HepG2 (cell line): ENCODE measurements around the gene COBL. TPM values are rescaled to one million over a fixed set of nuclear protein-coding genes. Genes with fewer than 3 reads are reported as not detected.

Experiments used
- BRCA1 ChIP-seq: sonication (generic); formaldehyde crosslinking; IDR thresholded peaks from 2 replicates; pipeline ENCODE4 v1.4.0; 2020; ENCODE audit warnings: missing genetic modification reagents
- KLF16 ChIP-seq, 2 experiments: sonication (generic) in 1 of 2; formaldehyde crosslinking in 1 of 2; IDR thresholded peaks; 2 replicates each; pipeline versions ENCODE4 v1.6.1 to v1.8.0; 2016 to 2023; ENCODE audit warnings: missing genetic modification reagents in 2 of 2, missing compliant biosample characterization in 1 of 2
- MAFF ChIP-seq: IDR thresholded peaks from 2 replicates; pipeline ENCODE4 v1.6.1; 2011; ENCODE audit warnings: low read depth, low read length, improper control_type of control experiment
- MTERF4 ChIP-seq: sonication (generic); formaldehyde crosslinking; IDR thresholded peaks from 2 replicates; pipeline ENCODE4 v1.8.0; 2023; ENCODE audit warnings: mild to moderate bottlenecking, missing genetic modification reagents
- NCOA2 ChIP-seq: sonication (generic); formaldehyde crosslinking; IDR thresholded peaks from 2 replicates; pipeline ENCODE4 v1.8.0; 2022; ENCODE audit warnings: inconsistent platforms
- RBM39 ChIP-seq: fragments of 200-400 bp; formaldehyde crosslinking; IDR thresholded peaks from one replicate; pipeline ENCODE4 v1.6.1; 2018; ENCODE audit warnings: antibody characterized with exemption, mild to moderate bottlenecking, low read depth, low read length; ENCODE audit not compliant: poor library complexity, severe bottlenecking
- REL ChIP-seq: sonication (generic); formaldehyde crosslinking; conservative IDR thresholded peaks from 2 replicates; pipeline ENCODE4 v1.8.0; 2022; ENCODE audit warnings: mild to moderate bottlenecking, missing genetic modification reagents, moderate library complexity
- SP2 ChIP-seq: sonication (generic); formaldehyde crosslinking; IDR thresholded peaks from 2 replicates; pipeline ENCODE4 v1.5.1; 2020; ENCODE audit warnings: mild to moderate bottlenecking, missing genetic modification reagents
- ZBTB14 ChIP-seq: sonication (generic); formaldehyde crosslinking; IDR thresholded peaks from 2 replicates; pipeline ENCODE4 v1.4.0; 2020; ENCODE audit warnings: missing genetic modification reagents
- ZBTB34 ChIP-seq: sonication (generic); formaldehyde crosslinking; IDR thresholded peaks from 2 replicates; pipeline ENCODE4 v1.8.0; 2022; ENCODE audit warnings: mild to moderate bottlenecking, missing genetic modification reagents
- ZFAT ChIP-seq: sonication (generic); formaldehyde crosslinking; conservative IDR thresholded peaks from 2 replicates; pipeline ENCODE4 v1.8.1; 2023; ENCODE audit warnings: missing genetic modification reagents, inconsistent platforms
- ZFP36 ChIP-seq: fragments of 150-350 bp; IDR thresholded peaks from 2 replicates; pipeline ENCODE4 v1.6.1; 2018; ENCODE audit warnings: borderline replicate concordance, low read length, low read depth; ENCODE audit not compliant: partially characterized antibody
- ZNF232 ChIP-seq: sonication (generic); formaldehyde crosslinking; IDR thresholded peaks from 2 replicates; pipeline ENCODE4 v1.4.0; 2020; ENCODE audit warnings: missing genetic modification reagents, borderline replicate concordance
- ZNF362 ChIP-seq: sonication (generic); formaldehyde crosslinking; IDR thresholded peaks from 2 replicates; pipeline ENCODE4 v1.4.0; 2020; ENCODE audit warnings: missing genetic modification reagents, mild to moderate bottlenecking, borderline replicate concordance
- ZNF496 ChIP-seq: sonication (generic); formaldehyde crosslinking; IDR thresholded peaks from 2 replicates; pipeline ENCODE4 v1.8.1; 2023; ENCODE audit warnings: mild to moderate bottlenecking, moderate library complexity, missing genetic modification reagents; ENCODE audit not compliant: insufficient replicate concordance
- ZNF577 ChIP-seq: sonication (generic); formaldehyde crosslinking; IDR thresholded peaks from 2 replicates; pipeline ENCODE4 v1.4.0; 2020; ENCODE audit warnings: mild to moderate bottlenecking, low read depth, missing genetic modification reagents, borderline replicate concordance
- ZNF747 ChIP-seq: sonication (generic); formaldehyde crosslinking; IDR thresholded peaks from 2 replicates; pipeline ENCODE4 v1.8.1; 2023; ENCODE audit warnings: missing genetic modification reagents, mild to moderate bottlenecking, borderline replicate concordance
- ZNF883 ChIP-seq: sonication (generic); formaldehyde crosslinking; IDR thresholded peaks from 2 replicates; pipeline ENCODE4 v1.5.1; 2020; ENCODE audit warnings: mild to moderate bottlenecking, missing genetic modification reagents; ENCODE audit errors: not compliant biosample characterization
- polyA plus RNA-seq, 8 experiments: library from polyadenylated mRNA; depleted of rRNA in 3 of 8; stranded (reverse) in 7 of 8; unstranded in 1 of 8; fragments of >200 nt; fragmentation: Illumina TruSeq in 4 of 8; extraction: Trizol in 4 of 8; gene quantifications; 2 replicates each; pipeline versions ENCODE4 v1.2.1 to v1.2.3, GENCODE V29; 2011 to 2016; ENCODE audit warnings: low read depth in 4 of 8, missing spikeins in 1 of 8, mixed read lengths in 1 of 8; ENCODE audit not compliant: insufficient read depth in 1 of 8
- total RNA-seq, 5 experiments: library from RNA; depleted of rRNA; stranded (reverse); fragments of >200 nt; fragmentation: Illumina TruSeq; extraction: Trizol; gene quantifications; 2 replicates each; pipeline ENCODE4 v1.2.3, GENCODE V29; 2016; ENCODE audit warnings: low read depth in 1 of 5
- TF ChIP-seq, protein P1 (sequence below): sonication (generic); formaldehyde crosslinking; IDR thresholded peaks from 2 replicates; pipeline ENCODE4 v1.8.1; 2022; ENCODE audit warnings: mild to moderate bottlenecking, missing genetic modification reagents
- TF ChIP-seq, protein P2 (sequence below): conservative IDR thresholded peaks from 2 replicates; pipeline ENCODE4 v1.6.1; 2018; ENCODE audit warnings: missing genetic modification reagents

COBL gene
- total and polyA plus RNA-seq, 2 of the 13 experiments (the other 11 are each of a cell fraction or from before 2014, with no cell fraction given) = 3.8 to 4.9 TPM

DNA sequence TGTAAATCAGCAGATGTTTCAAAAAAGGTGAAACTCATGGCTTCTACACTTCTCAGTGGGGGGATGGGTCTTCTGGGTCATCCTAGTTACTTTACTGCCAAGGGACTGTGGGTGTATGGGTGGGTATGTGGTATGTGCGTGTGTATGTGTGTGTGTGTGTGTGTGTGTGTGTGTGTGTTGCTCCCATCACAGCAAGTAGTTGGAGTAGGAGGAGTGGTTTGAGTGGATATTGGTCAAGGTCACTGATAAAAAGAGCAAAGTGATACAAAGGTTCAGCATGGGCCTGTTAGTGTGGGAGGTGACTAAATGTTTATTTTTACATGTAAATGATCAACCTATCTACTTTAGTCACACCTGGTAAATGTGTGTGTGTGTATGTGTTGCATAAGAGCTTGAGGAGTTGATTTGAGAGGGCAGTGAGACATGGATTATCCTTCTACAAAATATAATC, 11.8 kb upstream of the COBL start (continued):
- no peak for TF ChIP-seq ZNF362 (CRISPR knock-in tag)
- TF ChIP-seq ZFP36 = no peak
- TF ChIP-seq MTERF4 (CRISPR knock-in tag) = no peak
- no peak for TF ChIP-seq ZNF577
- no peak for TF ChIP-seq ZFAT
- no peak for TF ChIP-seq REL (CRISPR knock-in tag)
- TF ChIP-seq, protein P1, sequence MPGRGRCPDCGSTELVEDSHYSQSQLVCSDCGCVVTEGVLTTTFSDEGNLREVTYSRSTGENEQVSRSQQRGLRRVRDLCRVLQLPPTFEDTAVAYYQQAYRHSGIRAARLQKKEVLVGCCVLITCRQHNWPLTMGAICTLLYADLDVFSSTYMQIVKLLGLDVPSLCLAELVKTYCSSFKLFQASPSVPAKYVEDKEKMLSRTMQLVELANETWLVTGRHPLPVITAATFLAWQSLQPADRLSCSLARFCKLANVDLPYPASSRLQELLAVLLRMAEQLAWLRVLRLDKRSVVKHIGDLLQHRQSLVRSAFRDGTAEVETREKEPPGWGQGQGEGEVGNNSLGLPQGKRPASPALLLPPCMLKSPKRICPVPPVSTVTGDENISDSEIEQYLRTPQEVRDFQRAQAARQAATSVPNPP (CRISPR knock-in tag) = no peak
- no peak for TF ChIP-seq MAFF
- no peak for TF ChIP-seq SP2 (CRISPR knock-in tag)
- no peak for TF ChIP-seq ZBTB14 (CRISPR knock-in tag)
- no peak for TF ChIP-seq ZNF883 (CRISPR knock-in tag)
- TF ChIP-seq ZBTB34 = no peak
- TF ChIP-seq, protein P2, sequence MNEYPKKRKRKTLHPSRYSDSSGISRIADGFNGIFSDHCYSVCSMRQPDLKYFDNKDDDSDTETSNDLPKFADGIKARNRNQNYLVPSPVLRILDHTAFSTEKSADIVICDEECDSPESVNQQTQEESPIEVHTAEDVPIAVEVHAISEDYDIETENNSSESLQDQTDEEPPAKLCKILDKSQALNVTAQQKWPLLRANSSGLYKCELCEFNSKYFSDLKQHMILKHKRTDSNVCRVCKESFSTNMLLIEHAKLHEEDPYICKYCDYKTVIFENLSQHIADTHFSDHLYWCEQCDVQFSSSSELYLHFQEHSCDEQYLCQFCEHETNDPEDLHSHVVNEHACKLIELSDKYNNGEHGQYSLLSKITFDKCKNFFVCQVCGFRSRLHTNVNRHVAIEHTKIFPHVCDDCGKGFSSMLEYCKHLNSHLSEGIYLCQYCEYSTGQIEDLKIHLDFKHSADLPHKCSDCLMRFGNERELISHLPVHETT (CRISPR knock-in tag) = no peak
- no peak for TF ChIP-seq ZNF747
- no peak for TF ChIP-seq RBM39
- peak; percentile 45; the same call in 1 of the 2 replicates for TF ChIP-seq NCOA2 (CRISPR knock-in tag)
- TF ChIP-seq BRCA1 (CRISPR knock-in tag) = no peak
- peak in 1 of 2 experiments; percentile 59; a peak in 1 of 4 replicates for TF ChIP-seq KLF16 (CRISPR knock-in tag; IDR thresholded peaks at IDR 0.05)
- TF ChIP-seq ZNF496 (CRISPR knock-in tag) = no peak
- TF ChIP-seq ZNF232 (CRISPR knock-in tag) = no peak
